Measurements from ENCODE around the gene HLA-B.

GRCh38 chr6:31397901-31398525, 41.0 kb upstream of the HLA-B start:
- TF ChIP-seq FOXM1 (IDR thresholded peaks at IDR 0.05; ENCODE audit: borderline replicate concordance) = no peak
- no peak for TF ChIP-seq FOXK2 (IDR thresholded peaks at IDR 0.05)
- no peak for TF ChIP-seq NFRKB (IDR thresholded peaks at IDR 0.05)
- no peak for TF ChIP-seq FOXA1 (IDR thresholded peaks at IDR 0.05)
- no peak for TF ChIP-seq SP1 (IDR thresholded peaks at IDR 0.05)
- TF ChIP-seq TARDBP (IDR thresholded peaks at IDR 0.05) = no peak
- TF ChIP-seq ZNF384 (IDR thresholded peaks at IDR 0.05) = no peak
- no peak for TF ChIP-seq ARNT (IDR thresholded peaks at IDR 0.05)
